Thyroid gland (tissue), 4 donors: ENCODE measurements around the gene AMZ2. TPM values are rescaled to one million over a fixed set of nuclear protein-coding genes. Genes with fewer than 3 reads are reported as not detected.

Experiments
- DNase-seq, 2 donors: peaks; one replicate each; pipeline ENCODE4 v3.0.0-alpha.2; 2019
- H3K27ac ChIP-seq, 3 donors: fragments of 200-600 bp; sonication (generic); 1 replicate in 2 of 3; 2 replicates in 1 of 3; pipeline ENCODE4 v1.5.1; 2016 to 2019; ENCODE audit warnings: mild to moderate bottlenecking in 1 of 3, moderate library complexity in 1 of 3
- H3K27me3 ChIP-seq: fragments of 200-600 bp; sonication (generic); one replicate; pipeline ENCODE4 v1.5.1; 2019
- H3K36me3 ChIP-seq, 2 donors: fragments of 200-600 bp; sonication (generic); one replicate each; pipeline ENCODE4 v1.5.1; 2016 to 2019
- H3K4me1 ChIP-seq, 2 donors: fragments of 200-600 bp; sonication (generic); one replicate each; pipeline ENCODE4 v1.5.1; 2017 to 2019
- H3K4me3 ChIP-seq, 3 donors: fragments of 200-600 bp; sonication (generic); replicated peaks in 1 of 3; 1 replicate in 2 of 3; 2 replicates in 1 of 3; pipeline ENCODE4 v1.5.1; 2016; ENCODE audit warnings: mild to moderate bottlenecking in 1 of 3
- H3K9me3 ChIP-seq: fragments of 200-600 bp; sonication (generic); one replicate; pipeline ENCODE4 v1.5.1; 2017
- CTCF ChIP-seq, 6 experiments: fragments of 200-600 bp in 3 of 6; fragments of 450-650 bp in 3 of 6; sonication (generic) in 3 of 6; IDR thresholded peaks; one replicate each; pipeline ENCODE4 v1.5.1; 2016 to 2019; ENCODE audit warnings: antibody characterized with exemption in 6 of 6, mild to moderate bottlenecking in 2 of 6, inconsistent platforms in 1 of 6, moderate library complexity in 1 of 6
- POLR2A ChIP-seq, 2 donors: fragments of 450-650 bp; IDR thresholded peaks; one replicate each; pipeline ENCODE4 v1.6.1; 2017; ENCODE audit warnings: antibody characterized with exemption in 2 of 2, mild to moderate bottlenecking in 2 of 2, moderate library complexity in 1 of 2
- WGBS, 2 donors: methylation state at CpG; one replicate each; pipeline ENCODE4 v1.1.5; 2017; 5-methylcytosine and 5-hydroxymethylcytosine counted together
- intact Hi-C: fragments of 100-400 bp; cut with DNase I; formaldehyde crosslinking; loops from one replicate; pipeline ENCODE4 v1.15.1; 2023
- total RNA-seq, 4 donors: library from RNA; depleted of rRNA; stranded (reverse); fragments of >200 nt; gene quantifications; one replicate each; pipeline ENCODE4 v1.2.3, GENCODE V29; 2016

The AMZ2 gene
- total RNA-seq, 4 donors from 2014 or later: 25.0 to 72.1 (median 63.1) TPM

GRCh38 chr17:68238164-68238870 lies 9.5 kb upstream of the AMZ2 start:
- Histone ChIP-seq H3K36me3 (no peaks in the 10 kb centered on the region), H3K27ac (peak overlapping the region; percentile 29 to 60 (median 46)), H3K4me3 (no peak overlapping the region), H3K27me3 (no peaks in the 10 kb centered on the region), H3K9me3 (no peaks in the 10 kb centered on the region), H3K4me1 (peaks cover 18 to 22% of the 10 kb centered on the region in 2 donors)
- TF ChIP-seq POLR2A (IDR thresholded peaks at IDR 0.05) (no peak), CTCF (IDR thresholded peaks at IDR 0.05) (no peak)
- 50 to 60% methylated on average over 3 of the region's 3 CpGs for WGBS, 2 donors
- intact Hi-C loops: no loop called here
- no peak for DNase-seq

GRCh38 chr17:68238871-68239253 lies 9.0 kb upstream of the AMZ2 start:
- H3K4me1 ChIP-seq: peaks cover 18 to 22% of the 10 kb centered on the region in 2 donors
- 28 to 40% methylated on average over 3 of the region's 3 CpGs for WGBS, 2 donors
- peak overlapping the region; percentile 42 to 60 (median 46) for H3K27ac ChIP-seq
- no peak overlapping the region for H3K4me3 ChIP-seq
- no peaks in the 10 kb centered on the region for H3K36me3 ChIP-seq
- H3K9me3 ChIP-seq: no peaks in the 10 kb centered on the region
- TF ChIP-seq CTCF (IDR thresholded peaks at IDR 0.05): no peak
- no peak for TF ChIP-seq POLR2A (IDR thresholded peaks at IDR 0.05)
- peak; percentile 22 to 42 for DNase-seq
- H3K27me3 ChIP-seq: no peaks in the 10 kb centered on the region
- intact Hi-C loops: no loop called here

GRCh38 chr17:68239632-68240366 lies 8.0 kb upstream of the AMZ2 start:
- peaks cover 18% of the 10 kb centered on the region in 2 donors for H3K4me1 ChIP-seq
- TF ChIP-seq CTCF (IDR thresholded peaks at IDR 0.05) (no peak), POLR2A (IDR thresholded peaks at IDR 0.05) (no peak)
- no peak for DNase-seq
- 86 to 92% methylated on average over 4 of the region's 4 CpGs for whole genome bisulfite sequencing, 2 donors
- peak overlapping the region in 2 of 3 donors; percentile 46 to 60 for H3K27ac ChIP-seq
- no peaks in the 10 kb centered on the region for H3K27me3 ChIP-seq
- intact Hi-C loops: no loop called here
- no peak overlapping the region for H3K4me3 ChIP-seq
- no peaks in the 10 kb centered on the region for H3K9me3 ChIP-seq
- no peaks in the 10 kb centered on the region for H3K36me3 ChIP-seq

- Histone ChIP-seq H3K4me1 (peaks cover 8 to 11% of the 10 kb centered on the region in 2 donors), H3K27me3 (no peaks in the 10 kb centered on the region), H3K9me3 (no peaks in the 10 kb centered on the region), H3K36me3 (peaks cover 0 to 2% of the 10 kb centered on the region in 2 donors), H3K27ac (no peak overlapping the region), H3K4me3 (no peak overlapping the region)
- intact Hi-C loops: no loop called here
- WGBS, 2 donors: 93 to 94% methylated on average over 24 of the region's 24 CpGs
- TF ChIP-seq CTCF (IDR thresholded peaks at IDR 0.05): no peak
- TF ChIP-seq POLR2A (IDR thresholded peaks at IDR 0.05): no peak
- DNase-seq: no peak
Observed at GRCh38 chr17:68246271-68247028, 1.4 kb upstream of the AMZ2 start.
